Neural progenitor cell (in vitro differentiated cells): ENCODE results near the gene ZC3HAV1L.

ENCODE experiments used
- EZH2 ChIP-seq: fragments of 200-600 bp; sonication (generic); IDR thresholded peaks from 2 replicates; pipeline ENCODE4 v1.6.1; 2017; ENCODE audit warnings: antibody characterized with exemption, mild to moderate bottlenecking, moderate library complexity
- TF ChIP-seq, protein P1 (sequence below): fragments of 200-600 bp; sonication (generic); IDR thresholded peaks from 2 replicates; pipeline ENCODE4 v1.5.1; 2017; ENCODE audit warnings: antibody characterized with exemption, mild to moderate bottlenecking

DNA sequence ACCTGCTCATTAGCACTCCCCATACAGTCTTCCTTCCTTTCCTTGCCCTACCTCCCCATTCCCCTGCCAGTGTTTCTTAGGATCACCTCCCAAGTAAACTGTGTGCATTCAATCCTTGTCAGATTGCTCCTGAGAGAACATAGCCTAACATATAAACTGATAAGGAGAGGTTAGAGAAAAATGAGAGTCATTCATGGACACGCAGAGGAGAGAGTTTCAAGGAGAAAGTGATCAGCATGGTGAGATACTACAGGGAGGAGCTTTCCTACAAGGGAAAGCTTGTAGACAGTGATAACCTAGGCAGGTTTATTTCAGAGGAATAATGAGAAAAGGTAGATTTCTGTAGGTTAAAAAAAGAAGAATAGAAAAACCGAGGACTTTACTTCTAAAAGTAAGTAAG is 2.8 kb upstream of the ZC3HAV1L start:
- TF ChIP-seq, protein P1, sequence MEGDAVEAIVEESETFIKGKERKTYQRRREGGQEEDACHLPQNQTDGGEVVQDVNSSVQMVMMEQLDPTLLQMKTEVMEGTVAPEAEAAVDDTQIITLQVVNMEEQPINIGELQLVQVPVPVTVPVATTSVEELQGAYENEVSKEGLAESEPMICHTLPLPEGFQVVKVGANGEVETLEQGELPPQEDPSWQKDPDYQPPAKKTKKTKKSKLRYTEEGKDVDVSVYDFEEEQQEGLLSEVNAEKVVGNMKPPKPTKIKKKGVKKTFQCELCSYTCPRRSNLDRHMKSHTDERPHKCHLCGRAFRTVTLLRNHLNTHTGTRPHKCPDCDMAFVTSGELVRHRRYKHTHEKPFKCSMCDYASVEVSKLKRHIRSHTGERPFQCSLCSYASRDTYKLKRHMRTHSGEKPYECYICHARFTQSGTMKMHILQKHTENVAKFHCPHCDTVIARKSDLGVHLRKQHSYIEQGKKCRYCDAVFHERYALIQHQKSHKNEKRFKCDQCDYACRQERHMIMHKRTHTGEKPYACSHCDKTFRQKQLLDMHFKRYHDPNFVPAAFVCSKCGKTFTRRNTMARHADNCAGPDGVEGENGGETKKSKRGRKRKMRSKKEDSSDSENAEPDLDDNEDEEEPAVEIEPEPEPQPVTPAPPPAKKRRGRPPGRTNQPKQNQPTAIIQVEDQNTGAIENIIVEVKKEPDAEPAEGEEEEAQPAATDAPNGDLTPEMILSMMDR, result no peak
- TF ChIP-seq EZH2, result no peak
